Cardiac muscle cell (in vitro differentiated cells and primary cell): ENCODE measurements around the gene SCN5A. TPM values are rescaled to one million over a fixed set of nuclear protein-coding genes. Genes with fewer than 3 reads are reported as not detected.

Source experiments
- DNase-seq, 2 donors: peaks; one replicate each; pipeline versions ENCODE4 v3.0.0 to v3.0.0-alpha.2; 2010 to 2017; ENCODE audit warnings: low read depth in 1 of 2, low spot score in 1 of 2
- H3K27ac ChIP-seq: fragments of 200-600 bp; sonication (generic); 2 replicates; pipeline ENCODE4 v1.5.1; 2016
- H3K27me3 ChIP-seq: fragments of 200-600 bp; sonication (generic); 2 replicates; pipeline ENCODE4 v1.6.0; 2016; ENCODE audit warnings: control low read depth
- H3K36me3 ChIP-seq: fragments of 200-600 bp; sonication (generic); 2 replicates; pipeline ENCODE4 v1.5.1; 2016; ENCODE audit warnings: control low read depth
- H3K4me1 ChIP-seq: fragments of 200-600 bp; sonication (generic); 2 replicates; pipeline ENCODE4 v1.8.1; 2017; ENCODE audit warnings: low read depth, mild to moderate bottlenecking, mixed run types
- H3K4me3 ChIP-seq: fragments of 200-600 bp; sonication (generic); 2 replicates; pipeline ENCODE4 v1.5.1; 2016; ENCODE audit warnings: mild to moderate bottlenecking
- H3K9me3 ChIP-seq: fragments of 200-600 bp; sonication (generic); 2 replicates; pipeline ENCODE4 v1.5.1; 2017; ENCODE audit warnings: low read depth, mild to moderate bottlenecking, control low read depth
- CTCF ChIP-seq: IDR thresholded peaks from 2 replicates; pipeline ENCODE4 v1.5.1; 2012; ENCODE audit warnings: low read depth, mild to moderate bottlenecking, low read length
- polyA plus RNA-seq: library from polyadenylated mRNA; unstranded; fragments of >200 nt; fragmentation: Nextera tagmentation; extraction: Ambion mirVana; gene quantifications from 2 replicates; pipeline ENCODE4 v1.2.1, GENCODE V29; 2016
- total RNA-seq: library from RNA; depleted of rRNA; stranded (reverse); fragments of >200 nt; gene quantifications from 2 replicates; pipeline ENCODE4 v1.2.3, GENCODE V29; 2016

Gene SCN5A
- total and polyA plus RNA-seq, 2 experiments from 2014 or later: 3.1 to 9.3 TPM

- no peaks in the 10 kb centered on the region for H3K36me3 ChIP-seq
- no peaks in the 10 kb centered on the region for H3K27me3 ChIP-seq
- no peak overlapping the region for H3K4me3 ChIP-seq
- DNase-seq: no peak
- no peak overlapping the region for H3K27ac ChIP-seq
- TF ChIP-seq CTCF: no peak
- no peaks in the 10 kb centered on the region for H3K9me3 ChIP-seq
- H3K4me1 ChIP-seq: no peaks in the 10 kb centered on the region
These were observed 85.6 kb downstream of the SCN5A start for GRCh38 chr3:38563886-38564270.

- no peaks in the 10 kb centered on the region for H3K9me3 ChIP-seq
- no peak for DNase-seq
- no peaks in the 10 kb centered on the region for H3K36me3 ChIP-seq
- no peak for TF ChIP-seq CTCF
- H3K4me3 ChIP-seq: no peak overlapping the region
- no peaks in the 10 kb centered on the region for H3K4me1 ChIP-seq
- H3K27ac ChIP-seq: no peak overlapping the region
- H3K27me3 ChIP-seq: no peaks in the 10 kb centered on the region
These were observed 86.2 kb downstream of the SCN5A start for GRCh38 chr3:38563070-38563885.

GRCh38 chr3:38562467-38562925 is 87.0 kb downstream of the SCN5A start:
- Histone ChIP-seq H3K27ac (no peak overlapping the region), H3K36me3 (no peaks in the 10 kb centered on the region), H3K4me1 (no peaks in the 10 kb centered on the region), H3K9me3 (no peaks in the 10 kb centered on the region), H3K4me3 (no peak overlapping the region), H3K27me3 (no peaks in the 10 kb centered on the region)
- TF ChIP-seq CTCF: no peak
- no peak for DNase-seq

GRCh38 chr3:38561746-38562466 is 87.6 kb downstream of the SCN5A start:
- Histone ChIP-seq H3K9me3 (no peaks in the 10 kb centered on the region), H3K4me1 (no peaks in the 10 kb centered on the region), H3K27ac (no peak overlapping the region), H3K36me3 (no peaks in the 10 kb centered on the region), H3K4me3 (no peak overlapping the region), H3K27me3 (no peaks in the 10 kb centered on the region)
- no peak for TF ChIP-seq CTCF
- no peak for DNase-seq

- H3K4me1 ChIP-seq: no peaks in the 10 kb centered on the region
- TF ChIP-seq CTCF: no peak
- H3K36me3 ChIP-seq: no peaks in the 10 kb centered on the region
- no peaks in the 10 kb centered on the region for H3K9me3 ChIP-seq
- H3K4me3 ChIP-seq: no peak overlapping the region
- no peak for DNase-seq
- no peaks in the 10 kb centered on the region for H3K27me3 ChIP-seq
- no peak overlapping the region for H3K27ac ChIP-seq
These were observed 88.3 kb downstream of the SCN5A start for GRCh38 chr3:38560996-38561717.
